HepG2 (cell line): ENCODE results near the gene IFI35. TPM values are rescaled to one million over a fixed set of nuclear protein-coding genes. Genes with fewer than 3 reads are reported as not detected.

Experiments used
- CBX2 ChIP-seq, 2 experiments: fragments of 200-600 bp in 1 of 2; sonication (generic); formaldehyde crosslinking in 1 of 2; IDR thresholded peaks; 2 replicates each; pipeline versions ENCODE4 v1.7.0 to v1.8.1; 2018 to 2022; ENCODE audit warnings: low read depth in 2 of 2, low read length in 1 of 2, mild to moderate bottlenecking in 1 of 2, missing genetic modification reagents in 1 of 2
- CSRNP1 ChIP-seq: sonication (generic); formaldehyde crosslinking; IDR thresholded peaks from 2 replicates; pipeline ENCODE4 v1.8.1; 2023; ENCODE audit warnings: mild to moderate bottlenecking, missing genetic modification reagents
- DMAP1 ChIP-seq: IDR thresholded peaks from 2 replicates; pipeline ENCODE4 v1.6.1; 2016
- EZH2 ChIP-seq: conservative IDR thresholded peaks from 2 replicates; pipeline ENCODE4 v1.6.1; 2012; ENCODE audit warnings: mild to moderate bottlenecking, low read depth, low read length, moderate library complexity
- HOMEZ ChIP-seq: IDR thresholded peaks from 2 replicates; pipeline ENCODE4 v1.6.1; 2016; ENCODE audit warnings: low read depth
- KDM5B ChIP-seq: sonication (generic); formaldehyde crosslinking; IDR thresholded peaks from 2 replicates; pipeline ENCODE4 v1.4.0; 2020; ENCODE audit warnings: missing genetic modification reagents, mild to moderate bottlenecking, borderline replicate concordance
- MAZ ChIP-seq, 2 experiments: sonication (generic) in 1 of 2; formaldehyde crosslinking in 1 of 2; IDR thresholded peaks; 2 replicates each; pipeline versions ENCODE4 v1.5.0 to v1.6.1; 2012 to 2020; ENCODE audit warnings: low read depth in 2 of 2, mild to moderate bottlenecking in 2 of 2, borderline replicate concordance in 1 of 2, improper control_type of control experiment in 1 of 2, low read length in 1 of 2, missing genetic modification reagents in 1 of 2, moderate library complexity in 1 of 2
- SNAI1 ChIP-seq: sonication (generic); formaldehyde crosslinking; IDR thresholded peaks from 2 replicates; pipeline ENCODE4 v1.5.0; 2020; ENCODE audit warnings: mild to moderate bottlenecking, missing genetic modification reagents, borderline replicate concordance
- STAT6 ChIP-seq: sonication (generic); formaldehyde crosslinking; IDR thresholded peaks from 2 replicates; pipeline ENCODE4 v1.4.0; 2020; ENCODE audit warnings: missing genetic modification reagents, mild to moderate bottlenecking, borderline replicate concordance
- ZBTB4 ChIP-seq: sonication (generic); formaldehyde crosslinking; IDR thresholded peaks from 2 replicates; pipeline ENCODE4 v1.4.0; 2020; ENCODE audit warnings: missing genetic modification reagents, mild to moderate bottlenecking, borderline replicate concordance
- ZEB1 ChIP-seq: IDR thresholded peaks from 2 replicates; pipeline ENCODE4 v1.6.1; 2012; ENCODE audit warnings: mild to moderate bottlenecking, low read depth, inconsistent platforms; ENCODE audit not compliant: insufficient replicate concordance
- ZKSCAN8 ChIP-seq: IDR thresholded peaks from 2 replicates; pipeline ENCODE4 v1.6.1; 2016; ENCODE audit warnings: borderline replicate concordance, missing genetic modification reagents, missing compliant biosample characterization
- ZNF431 ChIP-seq: sonication (generic); formaldehyde crosslinking; IDR thresholded peaks from 2 replicates; pipeline ENCODE4 v1.9.0; 2022; ENCODE audit warnings: missing genetic modification reagents, low read depth, mild to moderate bottlenecking, borderline replicate concordance
- ZNF598 ChIP-seq: sonication (generic); formaldehyde crosslinking; IDR thresholded peaks from 2 replicates; pipeline ENCODE4 v1.5.1; 2020; ENCODE audit warnings: mild to moderate bottlenecking, missing genetic modification reagents, borderline replicate concordance
- ZNF75D ChIP-seq: sonication (generic); formaldehyde crosslinking; IDR thresholded peaks from 2 replicates; pipeline ENCODE4 v1.8.1; 2023; ENCODE audit warnings: missing genetic modification reagents, mild to moderate bottlenecking, borderline replicate concordance
- ZUFSP ChIP-seq: sonication (generic); formaldehyde crosslinking; IDR thresholded peaks from 2 replicates; pipeline ENCODE4 v1.9.0; 2021; ENCODE audit warnings: missing genetic modification reagents, mild to moderate bottlenecking, borderline replicate concordance
- polyA plus RNA-seq, 8 experiments: library from polyadenylated mRNA; depleted of rRNA in 3 of 8; stranded (reverse) in 7 of 8; unstranded in 1 of 8; fragments of >200 nt; fragmentation: Illumina TruSeq in 4 of 8; extraction: Trizol in 4 of 8; gene quantifications; 2 replicates each; pipeline versions ENCODE4 v1.2.1 to v1.2.3, GENCODE V29; 2011 to 2016; ENCODE audit warnings: low read depth in 4 of 8, missing spikeins in 1 of 8, mixed read lengths in 1 of 8; ENCODE audit not compliant: insufficient read depth in 1 of 8
- total RNA-seq, 5 experiments: library from RNA; depleted of rRNA; stranded (reverse); fragments of >200 nt; fragmentation: Illumina TruSeq; extraction: Trizol; gene quantifications; 2 replicates each; pipeline ENCODE4 v1.2.3, GENCODE V29; 2016; ENCODE audit warnings: low read depth in 1 of 5

The IFI35 gene
- total and polyA plus RNA-seq, 2 of the 13 experiments (the other 11 are each of a cell fraction or from before 2014, with no cell fraction given) = 28.9 to 38.1 TPM

GRCh38 chr17:43010667-43011308, 4.2 kb downstream of the IFI35 start (continued):
- TF ChIP-seq STAT6 (0 out of 2 replicates have a peak, but pooled peaks have one; percentile 20), ZEB1 (peak; percentile 76), SNAI1 (CRISPR knock-in tag) (no peak), CBX2 (IDR thresholded peaks at IDR 0.05; ENCODE audit: low read depth, low read length) (no peak), CBX2 (CRISPR knock-in tag; IDR thresholded peaks at IDR 0.05; ENCODE audit: low read depth) (no peak), MAZ (IDR thresholded peaks at IDR 0.05; ENCODE audit: borderline replicate concordance, low read depth, low read length) (no peak), MAZ (CRISPR knock-in tag; IDR thresholded peaks at IDR 0.05; ENCODE audit: low read depth) (no peak), ZBTB4 (no peak), ZUFSP (CRISPR knock-in tag) (no peak), ZNF598 (no peak), ZNF75D (CRISPR knock-in tag) (no peak), KDM5B (CRISPR knock-in tag) (no peak), DMAP1 (CRISPR knock-in tag) (peak; percentile 85), EZH2 (no peak), HOMEZ (CRISPR knock-in tag) (peak; percentile 88; the same call in 1 of the 2 replicates), ZNF431 (CRISPR knock-in tag) (no peak; the same call in 1 of the 2 replicates), CSRNP1 (CRISPR knock-in tag) (0 out of 2 replicates have a peak, but pooled peaks have one; percentile 9), ZKSCAN8 (peak; percentile 57; the same call in 1 of the 2 replicates)
